Mucosa of descending colon (tissue), 3 donors: ENCODE results near the gene HK1. TPM values are rescaled to one million over a fixed set of nuclear protein-coding genes. Genes with fewer than 3 reads are reported as not detected.

ENCODE experiments used
- ATAC-seq: fragments of 200-7000 bp; cut with Tn5 transposase; one replicate; pipeline ENCODE4 v1.9.1; 2020; ENCODE audit warnings: mild to moderate bottlenecking, moderate library complexity
- DNase-seq, 3 donors: peaks; one replicate each; pipeline ENCODE4 v3.0.0-alpha.2; 2020
- H3K36me3 ChIP-seq: fragments of 200-600 bp; one replicate; pipeline ENCODE4 v1.8.0; 2021; ENCODE audit warnings: low read depth, mild to moderate bottlenecking
- H3K4me1 ChIP-seq: fragments of 200-600 bp; one replicate; pipeline ENCODE4 v1.8.0; 2021; ENCODE audit warnings: low read depth, mild to moderate bottlenecking
- H3K4me3 ChIP-seq: fragments of 200-600 bp; one replicate; pipeline ENCODE4 v1.8.0; 2021; ENCODE audit warnings: mild to moderate bottlenecking
- H3K9me3 ChIP-seq: fragments of 200-600 bp; one replicate; pipeline ENCODE4 v1.8.0; 2021; ENCODE audit warnings: mild to moderate bottlenecking
- CTCF ChIP-seq: fragments of 200-600 bp; IDR thresholded peaks from one replicate; pipeline ENCODE4 v1.8.0; 2022; ENCODE audit warnings: antibody characterized with exemption, mild to moderate bottlenecking
- intact Hi-C, 2 donors: fragments of 100-400 bp; cut with DNase I in 1 of 2; cut with micrococcal nuclease in 1 of 2; formaldehyde crosslinking; loops; one replicate each; pipeline versions ENCODE4 v1.11.0 to v1.11.1; 2022; cut with DNase I, micrococcal nuclease
- total RNA-seq, 3 donors: library from RNA; stranded (reverse); fragmentation: NEBNext Ultra II Directional in 2 of 3; extraction: Animal tissue kit (Norgen Biotek cat#: 25700) in 2 of 3; gene quantifications; one replicate each; pipeline versions ENCODE4 v1.2.1 to v1.2.4, GENCODE V29; 2021 to 2023
- donor health status: DM: no; HTN: no; CAD: no; lungs with moderate emphysema.
- donor health status: DM: no; HTN: no; CAD: no.
- donor health status: DM: no; HTN: yes; CAD: no.

The HK1 gene
- total RNA-seq, 3 donors from 2014 or later = 63.9 to 102 (median 81.3) TPM

DNA sequence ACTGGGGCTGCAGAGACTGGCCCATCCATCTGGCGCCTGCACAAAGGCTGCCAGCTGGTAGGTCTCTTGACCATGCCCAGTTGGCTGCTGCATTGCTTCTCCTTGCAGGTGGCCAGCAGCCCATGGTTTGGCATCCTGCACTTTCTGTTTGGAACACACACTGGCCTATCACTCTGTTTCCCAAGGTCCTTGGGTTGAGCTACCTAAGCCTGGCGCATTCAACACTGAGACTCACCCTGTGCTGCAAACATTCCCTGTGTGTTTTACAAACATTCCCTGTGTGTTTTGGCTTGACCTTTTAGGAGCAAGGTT, 83.0 kb downstream of the HK1 start:
- peak; percentile 31 for ATAC-seq
- TF ChIP-seq CTCF = no peak
- Histone ChIP-seq H3K36me3 (no peaks in the 10 kb centered on the region), H3K4me3 (no peak overlapping the region), H3K4me1 (peaks cover 26% of the 10 kb centered on the region), H3K9me3 (no peaks in the 10 kb centered on the region)
- DNase-seq = no peak
- intact Hi-C loops = no loop called here

- H3K9me3 ChIP-seq = no peaks in the 10 kb centered on the region
- TF ChIP-seq CTCF = no peak
- H3K36me3 ChIP-seq = no peaks in the 10 kb centered on the region
- DNase-seq = peak in 2 of 3 donors; percentile 63 to 66
- ATAC-seq = peak; percentile 63
- H3K4me1 ChIP-seq = peaks cover 26% of the 10 kb centered on the region
- no peak overlapping the region for H3K4me3 ChIP-seq
- intact Hi-C loops = no loop called here
Measured at GRCh38 chr10:69362471-69362954, 84.2 kb downstream of the HK1 start.

DNA sequence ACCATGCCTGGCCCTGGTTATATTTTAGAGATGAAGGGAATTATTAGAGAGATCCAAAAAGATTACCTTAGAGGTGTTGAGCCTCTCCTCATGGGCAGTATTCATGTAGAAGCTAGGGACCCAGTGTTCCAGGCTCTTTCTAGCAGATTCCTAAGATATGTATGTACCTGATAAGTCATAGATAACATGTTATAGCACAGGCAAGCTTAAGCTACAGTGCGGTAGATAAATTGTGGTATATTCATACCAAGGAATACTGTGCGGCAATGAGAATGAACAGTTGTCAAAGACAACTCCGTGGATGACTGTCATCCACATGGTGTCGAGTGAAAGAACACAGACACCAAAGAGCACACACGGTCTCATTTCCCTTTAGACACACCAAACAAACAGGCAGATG, 85.4 kb downstream of the HK1 start:
- DNase-seq (no peak), ATAC-seq (no peak)
- Histone ChIP-seq H3K9me3 (no peaks in the 10 kb centered on the region), H3K4me1 (peaks cover 26% of the 10 kb centered on the region), H3K4me3 (no peak overlapping the region), H3K36me3 (no peaks in the 10 kb centered on the region)
- TF ChIP-seq CTCF = no peak
- intact Hi-C loops = no loop called here

- DNase-seq (no peak), ATAC-seq (no peak)
- Histone ChIP-seq H3K4me1 (peaks cover 26% of the 10 kb centered on the region), H3K9me3 (no peaks in the 10 kb centered on the region), H3K4me3 (no peak overlapping the region), H3K36me3 (no peaks in the 10 kb centered on the region)
- intact Hi-C loops = no loop called here
- TF ChIP-seq CTCF = no peak
Measured at GRCh38 chr10:69364232-69364940, 86.1 kb downstream of the HK1 start.

DNA sequence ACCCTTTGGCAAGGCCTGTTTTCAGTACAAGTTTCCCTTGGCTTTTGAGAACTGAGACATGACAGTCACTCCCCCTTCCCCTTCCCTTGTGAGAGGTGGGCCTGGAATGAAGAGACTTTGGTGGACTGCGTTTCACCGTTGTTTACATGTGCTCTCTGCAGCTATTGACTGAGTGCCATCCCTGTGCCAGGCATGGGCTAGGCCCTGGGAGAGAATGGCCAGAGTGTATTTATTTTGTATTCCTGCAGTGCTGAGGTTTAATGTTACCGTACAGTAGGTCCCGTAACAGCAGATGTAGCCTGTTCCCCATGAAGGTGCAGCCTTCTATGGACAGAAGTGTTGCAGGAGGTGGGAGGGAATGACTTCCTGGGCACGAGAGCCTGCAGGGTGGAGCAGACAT, 88.4 kb downstream of the HK1 start:
- no peak for DNase-seq
- ATAC-seq = no peak
- Histone ChIP-seq H3K9me3 (no peaks in the 10 kb centered on the region), H3K4me1 (peaks cover 9% of the 10 kb centered on the region), H3K4me3 (no peak overlapping the region), H3K36me3 (no peaks in the 10 kb centered on the region)
- no peak for TF ChIP-seq CTCF
- intact Hi-C loops = no loop called here

DNA sequence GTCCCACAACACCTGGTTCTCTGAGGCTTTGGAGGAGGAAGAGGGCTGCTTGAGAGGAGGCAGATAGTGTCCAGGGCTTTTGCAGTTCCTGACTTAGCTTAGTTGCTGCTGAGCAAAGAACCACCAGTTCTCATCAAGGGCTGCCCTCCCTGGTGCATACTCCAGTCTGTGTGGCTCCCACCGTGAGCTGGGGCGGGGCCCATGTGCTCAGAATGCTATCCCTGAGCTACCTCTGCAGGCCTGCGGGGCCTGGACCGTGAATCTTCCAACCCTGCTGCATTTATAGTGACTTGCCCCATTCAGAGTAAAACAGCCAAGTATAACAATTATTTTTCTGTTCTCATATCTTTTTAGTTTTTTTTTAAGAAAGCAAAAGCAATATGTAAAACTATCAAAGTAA, 89.2 kb downstream of the HK1 start:
- no peaks in the 10 kb centered on the region for H3K9me3 ChIP-seq
- intact Hi-C loops = no loop called here
- no peaks in the 10 kb centered on the region for H3K36me3 ChIP-seq
- H3K4me1 ChIP-seq = peaks cover 2% of the 10 kb centered on the region
- no peak for DNase-seq
- ATAC-seq = no peak
- no peak overlapping the region for H3K4me3 ChIP-seq
- TF ChIP-seq CTCF = no peak
